ENCODE measurements around the gene CFAP300.
A peak's percentile ranks its signal among the peaks of the same experiment; 100 is the strongest.

The CFAP300 gene

DNA sequence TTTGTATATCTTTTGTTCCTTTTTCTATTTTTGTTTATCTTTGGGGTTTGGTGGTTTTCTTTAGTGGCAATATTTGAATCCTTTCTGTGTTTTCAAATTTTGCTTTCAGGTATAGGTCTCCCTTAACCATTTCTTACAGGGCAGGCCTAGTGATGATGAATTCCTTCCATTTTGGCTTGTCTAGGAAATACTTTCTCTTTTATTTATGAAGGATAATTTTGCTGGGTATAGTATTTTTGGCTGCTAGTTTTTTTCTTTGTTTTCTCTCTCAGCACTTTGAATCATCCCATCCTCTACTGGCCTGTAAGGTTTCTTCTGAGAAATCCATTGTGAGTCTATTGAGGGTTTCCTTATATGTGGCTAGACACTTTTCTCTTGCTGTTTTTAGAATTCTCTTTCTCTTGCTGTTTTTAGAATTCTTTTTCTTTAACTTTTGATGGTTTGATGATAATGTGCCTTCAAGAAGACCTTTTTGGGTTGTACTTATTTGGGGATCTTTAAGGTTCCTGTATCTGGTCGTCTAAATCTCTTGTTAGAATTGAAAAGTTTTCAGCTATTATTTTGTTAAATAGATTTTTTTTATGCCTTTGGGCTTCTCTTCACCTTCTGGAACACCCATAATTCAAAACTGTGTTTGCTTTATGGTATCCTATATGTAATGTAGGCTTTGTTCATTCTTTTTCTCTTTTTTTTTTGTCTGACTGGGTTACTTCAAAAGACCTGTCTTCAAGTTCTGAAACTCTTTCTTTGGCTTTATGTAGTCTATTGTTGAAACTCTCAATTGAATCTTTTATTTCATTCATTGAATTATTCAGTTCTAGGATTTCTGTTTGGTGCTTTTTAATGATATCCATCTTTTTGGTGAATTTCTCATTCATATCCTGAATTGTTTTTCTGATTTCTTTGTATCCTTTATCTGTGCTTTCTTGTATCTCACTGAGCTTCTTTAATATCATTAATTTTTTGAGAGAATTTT lies 24.5 kb downstream of the CFAP300 start:
- no peak for ATAC-seq
- DNase-seq = no peak

DNA sequence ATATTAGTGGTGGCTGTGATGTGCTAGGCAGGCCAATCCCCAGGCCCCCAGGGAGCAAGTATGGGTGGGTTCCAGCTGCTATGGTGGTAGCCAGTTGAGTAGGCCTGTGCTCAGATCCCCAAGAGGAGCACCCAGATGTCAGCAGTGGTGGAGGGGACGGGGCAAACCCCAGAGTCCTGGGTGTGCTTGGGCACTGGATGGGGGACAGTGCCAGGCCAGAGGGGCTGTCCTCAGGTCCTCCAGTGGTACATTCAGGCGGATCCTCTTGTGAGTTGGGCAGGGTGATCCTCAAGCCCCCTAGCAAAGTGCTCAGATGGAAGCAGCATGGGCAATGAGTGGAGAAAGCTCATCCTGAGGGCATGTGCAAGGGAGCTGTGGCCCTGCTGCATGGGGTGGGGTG lies 26.0 kb downstream of the CFAP300 start:
- no peak for DNase-seq
- no peak for ATAC-seq

- no peak for ATAC-seq
- DNase-seq = no peak
Observed at GRCh38 chr11:102079625-102080024, 32.4 kb downstream of the CFAP300 start.

- no peak for DNase-seq
- ATAC-seq = no peak
Observed at GRCh38 chr11:102081313-102081712, 34.1 kb downstream of the CFAP300 start.

- DNase-seq (no peak), ATAC-seq (no peak)
Observed at GRCh38 chr11:102085864-102086551, 38.8 kb downstream of the CFAP300 start.

DNA sequence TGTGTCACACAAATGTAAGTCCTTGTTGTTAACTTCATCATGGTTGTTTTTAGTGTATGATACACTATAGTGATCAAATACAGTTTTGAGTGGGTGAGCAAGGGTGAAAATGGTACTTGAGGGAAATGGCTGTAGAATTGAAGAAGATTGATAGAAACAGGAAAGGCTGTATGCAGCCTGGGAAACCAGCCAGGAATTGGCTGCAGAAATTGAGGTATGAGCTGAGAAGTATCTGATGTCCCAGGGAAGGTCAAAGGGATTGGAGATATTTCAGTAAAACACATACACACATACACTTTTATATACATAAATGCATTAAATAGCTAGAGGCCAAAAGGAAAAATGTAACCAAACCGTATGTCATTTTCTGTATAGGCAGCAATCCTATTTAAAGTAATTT lies 49.9 kb downstream of the CFAP300 start:
- DNase-seq = no peak
- no peak for ATAC-seq

DNA sequence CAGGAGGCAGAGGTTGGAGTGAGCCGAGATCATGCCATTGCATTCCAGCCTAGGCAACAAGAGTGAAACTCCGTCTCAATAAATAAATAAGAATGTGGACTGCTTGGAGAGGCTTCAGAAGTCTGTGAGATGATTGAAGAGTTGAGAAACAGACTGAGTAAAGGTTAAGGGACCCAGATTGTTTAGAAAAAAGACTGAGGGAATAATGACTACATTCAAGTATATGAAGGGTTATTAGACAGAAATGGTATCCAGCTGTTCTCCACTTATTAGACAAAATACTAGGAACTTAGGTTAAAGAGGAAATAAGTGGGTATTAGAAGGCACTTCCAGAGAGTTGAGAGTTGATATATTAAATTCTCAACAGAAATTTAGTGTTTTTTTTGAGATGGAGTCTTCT lies 52.5 kb downstream of the CFAP300 start:
- DNase-seq (no peak), ATAC-seq (no peak)

- DNase-seq = no peak
- no peak for ATAC-seq
Observed at GRCh38 chr11:102108734-102109440, 61.6 kb downstream of the CFAP300 start.

DNA sequence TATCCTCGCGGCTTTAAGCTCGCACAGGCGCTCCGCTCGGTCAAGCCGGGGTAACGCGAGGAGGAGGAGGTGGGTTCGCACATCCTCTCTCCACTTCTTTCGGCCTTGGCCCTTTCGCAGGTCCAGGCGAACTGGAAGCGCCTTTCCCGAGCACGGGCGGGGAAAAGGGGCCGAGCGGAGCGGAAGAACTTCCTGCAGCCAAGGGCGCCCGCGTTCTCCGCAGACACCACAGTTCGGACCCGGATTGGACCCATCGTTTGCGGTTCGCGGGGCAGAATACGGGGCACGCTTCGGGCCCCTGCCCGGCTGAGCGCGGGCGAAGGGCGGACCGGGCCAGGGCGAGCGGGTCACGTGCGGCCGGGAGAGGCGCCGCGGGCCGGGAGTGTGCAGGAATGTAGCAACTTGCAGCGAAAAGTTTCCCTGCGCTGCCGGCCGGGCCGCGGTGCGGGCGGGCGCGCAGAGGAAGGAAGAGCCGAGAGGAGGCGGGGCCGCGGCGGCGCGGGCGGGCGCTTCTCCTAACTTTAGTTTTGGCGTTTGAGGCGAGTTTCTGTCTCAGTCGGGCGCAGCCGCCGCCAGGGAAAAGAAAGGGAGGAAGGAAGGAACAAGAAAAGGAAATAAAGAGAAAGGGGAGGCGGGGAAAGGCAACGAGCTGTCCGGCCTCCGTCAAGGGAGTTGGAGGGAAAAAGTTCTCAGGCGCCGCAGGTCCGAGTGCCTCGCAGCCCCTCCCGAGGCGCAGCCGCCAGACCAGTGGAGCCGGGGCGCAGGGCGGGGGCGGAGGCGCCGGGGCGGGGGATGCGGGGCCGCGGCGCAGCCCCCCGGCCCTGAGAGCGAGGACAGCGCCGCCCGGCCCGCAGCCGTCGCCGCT lies 62.9 kb downstream of the CFAP300 start, which contains the start of gene YAP1:
TSS of gene YAP1 (plus strand) at position 552 of the 865 bp plus-strand sequence. CDS start 402 bp downstream, outside the sequence.
- peak; percentile 75 for DNase-seq
- peak; percentile 60 for ATAC-seq

- DNase-seq = no peak
- ATAC-seq = peak; percentile 25
Observed at GRCh38 chr11:102110761-102111010, 63.4 kb downstream of the CFAP300 start.

DNA sequence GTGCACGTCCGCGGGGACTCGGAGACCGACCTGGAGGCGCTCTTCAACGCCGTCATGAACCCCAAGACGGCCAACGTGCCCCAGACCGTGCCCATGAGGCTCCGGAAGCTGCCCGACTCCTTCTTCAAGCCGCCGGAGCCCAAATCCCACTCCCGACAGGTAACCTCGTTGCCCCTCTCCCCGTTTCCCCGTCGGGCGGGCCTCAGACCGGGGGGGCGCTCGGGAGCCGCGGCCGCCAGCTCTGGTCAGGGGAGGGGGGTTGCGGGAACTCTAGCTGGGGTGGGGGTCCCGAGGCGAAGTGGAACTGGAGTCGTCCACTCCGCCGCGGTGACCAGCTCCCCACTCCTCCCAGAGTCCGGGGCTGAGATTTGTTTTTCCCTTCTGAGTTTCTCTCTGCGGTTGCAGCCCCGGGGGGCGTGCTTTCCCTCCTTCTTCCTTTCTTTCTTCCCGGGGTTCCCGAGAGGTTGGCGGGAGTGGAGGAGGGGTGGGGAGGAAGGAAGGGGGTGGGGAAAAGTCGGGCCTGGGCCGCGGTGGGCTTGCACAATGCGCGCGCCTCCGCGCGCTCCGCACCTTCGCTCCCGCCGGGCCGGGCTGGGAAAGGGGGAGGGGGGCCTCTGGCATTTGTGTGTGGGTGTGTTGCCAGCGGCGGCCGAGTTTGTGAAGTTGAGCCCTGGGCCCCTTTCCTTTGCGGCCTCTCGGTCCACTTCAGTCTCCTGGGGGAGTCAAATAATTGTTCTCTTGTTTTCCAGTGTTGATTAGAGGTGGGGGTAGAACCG lies 64.0 kb downstream of the CFAP300 start:
- peak; percentile 11 for DNase-seq
- ATAC-seq = peak; percentile 28

GRCh38 chr11:102111787-102112508 lies 64.7 kb downstream of the CFAP300 start:
- ATAC-seq (peak; percentile 74), DNase-seq (peak; percentile 6)

GRCh38 chr11:102112509-102112821 lies 65.2 kb downstream of the CFAP300 start:
- DNase-seq = no peak
- ATAC-seq = no peak

GRCh38 chr11:102114032-102114431 lies 66.8 kb downstream of the CFAP300 start:
- DNase-seq = no peak
- no peak for ATAC-seq

GRCh38 chr11:102115557-102115956 lies 68.3 kb downstream of the CFAP300 start:
- ATAC-seq = no peak
- no peak for DNase-seq

GRCh38 chr11:102116453-102117205 lies 69.4 kb downstream of the CFAP300 start:
- ATAC-seq = no peak
- DNase-seq = no peak

DNA sequence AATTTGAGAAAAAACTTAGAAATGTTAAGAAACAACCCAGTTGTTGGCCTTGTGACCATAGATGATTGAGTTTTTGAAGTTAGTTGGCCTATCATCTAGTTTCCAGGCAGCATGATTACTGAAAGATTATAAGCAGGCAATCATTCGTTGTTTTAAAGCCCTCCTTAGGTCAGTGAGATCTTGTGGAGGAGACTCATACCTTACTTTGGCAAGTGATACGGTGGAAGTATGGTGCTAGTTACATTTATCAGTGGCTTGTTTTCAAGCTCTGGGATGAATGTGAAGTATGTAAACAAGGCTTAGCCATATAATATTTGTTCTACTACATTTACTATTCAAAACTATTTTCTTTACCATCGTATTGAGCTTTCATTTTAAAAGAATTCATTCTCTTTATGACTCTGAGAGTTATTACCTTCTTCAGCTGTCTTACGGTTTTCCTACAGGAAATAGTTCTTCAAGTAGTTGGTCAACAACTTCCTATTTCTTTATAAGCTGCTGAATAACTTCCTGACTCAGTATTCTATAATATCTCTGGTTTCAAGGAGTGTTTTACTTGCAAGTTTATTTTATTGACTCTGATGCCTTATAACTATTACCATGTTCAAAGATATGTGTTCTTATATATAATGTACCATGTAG lies 70.4 kb downstream of the CFAP300 start:
- DNase-seq (no peak), ATAC-seq (no peak)

DNA sequence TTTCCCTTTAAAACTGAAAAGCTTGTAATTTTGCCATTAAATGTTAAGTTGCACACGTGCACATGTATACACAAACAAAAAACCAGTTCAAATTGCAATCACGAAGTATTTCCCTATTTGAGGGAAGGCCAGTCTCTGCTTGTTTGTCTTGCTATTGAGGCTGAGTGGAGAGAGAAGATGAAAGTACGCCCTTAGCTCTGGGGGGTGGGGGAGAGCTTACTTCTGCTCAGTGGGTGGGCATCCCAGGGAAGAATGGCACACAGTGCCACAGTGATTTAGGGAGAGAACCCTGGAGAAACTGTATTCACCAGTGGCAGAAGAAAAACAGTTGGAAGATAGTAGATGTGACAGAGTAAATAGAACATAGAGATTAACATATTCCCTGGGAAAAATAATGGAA lies 71.7 kb downstream of the CFAP300 start:
- ATAC-seq (no peak), DNase-seq (no peak)

GRCh38 chr11:102119997-102120396 lies 72.8 kb downstream of the CFAP300 start:
- ATAC-seq (no peak), DNase-seq (no peak)

Data from stimulated activated naive CD8-positive, alpha-beta T cell treated with anti-CD3 and anti-CD28 coated beads, Interleukin-15, Interleukin-2, amounts not matched to agents 100 U/mL and 50 U/mL, for 24 hours (primary cell).